HepG2 (cell line): Measurements from ENCODE around the gene NPHP1.
"Not testable (repeated sequence)": the region's sequence is repeated elsewhere in the genome, so short reads cannot be mapped to it uniquely, and the experiment has no call there.

Experiments
- CHD4 ChIP-seq: fragments of 200-600 bp; sonication (generic); IDR thresholded peaks from 2 replicates; pipeline ENCODE4 v1.7.0; 2017; ENCODE audit warnings: mild to moderate bottlenecking, low read length, borderline replicate concordance
- JUNB ChIP-seq: sonication (generic); formaldehyde crosslinking; IDR thresholded peaks from 2 replicates; pipeline ENCODE4 v1.8.0; 2022; ENCODE audit warnings: missing genetic modification reagents, mild to moderate bottlenecking, borderline replicate concordance
- MAFG ChIP-seq: sonication (generic); formaldehyde crosslinking; IDR thresholded peaks from 2 replicates; pipeline ENCODE4 v1.5.1; 2020; ENCODE audit warnings: mild to moderate bottlenecking, missing genetic modification reagents
- MYC ChIP-seq: sonication (generic); formaldehyde crosslinking; IDR thresholded peaks from 2 replicates; pipeline ENCODE4 v1.9.0; 2021; ENCODE audit warnings: missing genetic modification reagents, borderline replicate concordance
- NR2C2 ChIP-seq: sonication (generic); formaldehyde crosslinking; IDR thresholded peaks from 2 replicates; pipeline ENCODE4 v1.4.0; 2020; ENCODE audit warnings: missing genetic modification reagents, mild to moderate bottlenecking, moderate library complexity, borderline replicate concordance
- POLR2A ChIP-seq, 2 experiments: IDR thresholded peaks; 2 replicates each; pipeline ENCODE4 v1.6.1; 2011; ENCODE audit warnings: low read depth in 2 of 2, low read length in 2 of 2, mild to moderate bottlenecking in 1 of 2, moderate library complexity in 1 of 2; ENCODE audit not compliant: insufficient read depth in 1 of 2
- SATB2 ChIP-seq: sonication (generic); formaldehyde crosslinking; IDR thresholded peaks from 2 replicates; pipeline ENCODE4 v1.5.0; 2020; ENCODE audit warnings: missing genetic modification reagents
- ZNF17 ChIP-seq: sonication (generic); formaldehyde crosslinking; IDR thresholded peaks from 2 replicates; pipeline ENCODE4 v1.5.0; 2020; ENCODE audit warnings: mild to moderate bottlenecking, missing genetic modification reagents
- ZNF747 ChIP-seq: sonication (generic); formaldehyde crosslinking; IDR thresholded peaks from 2 replicates; pipeline ENCODE4 v1.8.1; 2023; ENCODE audit warnings: missing genetic modification reagents, mild to moderate bottlenecking, borderline replicate concordance
- TF ChIP-seq, protein P1 (sequence below): sonication (generic); formaldehyde crosslinking; IDR thresholded peaks from 2 replicates; pipeline ENCODE4 v1.4.0; 2020; ENCODE audit warnings: mild to moderate bottlenecking, missing genetic modification reagents, borderline replicate concordance
- TF ChIP-seq, protein P2 (sequence below): sonication (generic); formaldehyde crosslinking; IDR thresholded peaks from 2 replicates; pipeline ENCODE4 v1.4.0; 2020; ENCODE audit warnings: missing genetic modification reagents

- not testable (repeated sequence) for TF ChIP-seq ZNF747 (CRISPR knock-in tag); CHD4; NR2C2 (CRISPR knock-in tag); SATB2 (CRISPR knock-in tag); ZNF17; MYC (CRISPR knock-in tag); POLR2A (IDR thresholded peaks at IDR 0.05; ENCODE audit: insufficient read depth in 1 of 2, low read depth in 2 of 2, low read length in 2 of 2); JUNB (CRISPR knock-in tag); MAFG (CRISPR knock-in tag)
- TF ChIP-seq, protein P1, sequence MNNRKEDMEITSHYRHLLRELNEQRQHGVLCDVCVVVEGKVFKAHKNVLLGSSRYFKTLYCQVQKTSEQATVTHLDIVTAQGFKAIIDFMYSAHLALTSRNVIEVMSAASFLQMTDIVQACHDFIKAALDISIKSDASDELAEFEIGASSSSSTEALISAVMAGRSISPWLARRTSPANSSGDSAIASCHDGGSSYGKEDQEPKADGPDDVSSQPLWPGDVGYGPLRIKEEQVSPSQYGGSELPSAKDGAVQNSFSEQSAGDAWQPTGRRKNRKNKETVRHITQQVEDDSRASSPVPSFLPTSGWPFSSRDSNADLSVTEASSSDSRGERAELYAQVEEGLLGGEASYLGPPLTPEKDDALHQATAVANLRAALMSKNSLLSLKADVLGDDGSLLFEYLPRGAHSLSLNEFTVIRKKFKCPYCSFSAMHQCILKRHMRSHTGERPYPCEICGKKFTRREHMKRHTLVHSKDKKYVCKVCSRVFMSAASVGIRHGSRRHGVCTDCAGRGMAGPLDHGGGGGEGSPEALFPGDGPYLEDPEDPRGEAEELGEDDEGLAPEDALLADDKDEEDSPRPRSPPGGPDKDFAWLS (CRISPR knock-in tag), result not testable (repeated sequence)
- TF ChIP-seq, protein P2, sequence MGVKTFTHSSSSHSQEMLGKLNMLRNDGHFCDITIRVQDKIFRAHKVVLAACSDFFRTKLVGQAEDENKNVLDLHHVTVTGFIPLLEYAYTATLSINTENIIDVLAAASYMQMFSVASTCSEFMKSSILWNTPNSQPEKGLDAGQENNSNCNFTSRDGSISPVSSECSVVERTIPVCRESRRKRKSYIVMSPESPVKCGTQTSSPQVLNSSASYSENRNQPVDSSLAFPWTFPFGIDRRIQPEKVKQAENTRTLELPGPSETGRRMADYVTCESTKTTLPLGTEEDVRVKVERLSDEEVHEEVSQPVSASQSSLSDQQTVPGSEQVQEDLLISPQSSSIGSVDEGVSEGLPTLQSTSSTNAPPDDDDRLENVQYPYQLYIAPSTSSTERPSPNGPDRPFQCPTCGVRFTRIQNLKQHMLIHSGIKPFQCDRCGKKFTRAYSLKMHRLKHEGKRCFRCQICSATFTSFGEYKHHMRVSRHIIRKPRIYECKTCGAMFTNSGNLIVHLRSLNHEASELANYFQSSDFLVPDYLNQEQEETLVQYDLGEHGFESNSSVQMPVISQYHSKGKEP (CRISPR knock-in tag), result not testable (repeated sequence)
These were observed 50.0 kb downstream of the NPHP1 start for GRCh38 chr2:110154828-110155227.
